Glutamatergic neuron (in vitro differentiated cells): ENCODE results near the gene CYP2C18. TPM values are rescaled to one million over a fixed set of nuclear protein-coding genes. Genes with fewer than 3 reads are reported as not detected.
"Not testable (repeated sequence)": the region's sequence is repeated elsewhere in the genome, so short reads cannot be mapped to it uniquely, and the experiment has no call there.

Source experiments
- DNase-seq: peaks from one replicate; pipeline ENCODE4 v3.0.0; 2022
- H3K27ac Mint-ChIP-seq: one replicate; pipeline ENCODE4 v1.8.0; 2020; ENCODE audit warnings: mild to moderate bottlenecking, mixed read lengths, inconsistent platforms; ENCODE audit not compliant: unreplicated experiment
- H3K27me3 Mint-ChIP-seq: one replicate; pipeline ENCODE4 v1.8.0; 2020; ENCODE audit warnings: mild to moderate bottlenecking, moderate library complexity, mixed read lengths, inconsistent platforms; ENCODE audit not compliant: unreplicated experiment
- H3K36me3 Mint-ChIP-seq: one replicate; pipeline ENCODE4 v1.8.0; 2020; ENCODE audit warnings: mild to moderate bottlenecking, mixed read lengths, inconsistent platforms; ENCODE audit not compliant: unreplicated experiment
- H3K4me1 Mint-ChIP-seq: one replicate; pipeline ENCODE4 v1.8.0; 2020; ENCODE audit warnings: mild to moderate bottlenecking, low read depth, mixed read lengths, inconsistent platforms; ENCODE audit not compliant: unreplicated experiment
- H3K4me3 Mint-ChIP-seq: one replicate; pipeline ENCODE4 v1.8.0; 2020; ENCODE audit warnings: mild to moderate bottlenecking, mixed read lengths, inconsistent platforms; ENCODE audit not compliant: unreplicated experiment
- H3K9me3 Mint-ChIP-seq: one replicate; pipeline ENCODE4 v1.8.0; 2020; ENCODE audit warnings: mild to moderate bottlenecking, moderate library complexity, mixed read lengths, inconsistent platforms; ENCODE audit not compliant: unreplicated experiment
- CTCF ChIP-seq: fragments of 200-600 bp; sonication (generic); IDR thresholded peaks from one replicate; pipeline ENCODE4 v1.5.0; 2021; ENCODE audit not compliant: partially characterized antibody, unreplicated experiment
- total RNA-seq: library from RNA; stranded (reverse); fragmentation: NEBNext Ultra II Directional; extraction: Animal tissue kit (Norgen Biotek cat#: 25700); gene quantifications from one replicate; pipeline ENCODE4 v1.2.1, GENCODE V29; 2021; ENCODE audit not compliant: unreplicated experiment

CYP2C18 gene
- total RNA-seq, 1 donor from 2014 or later = not detected

GRCh38 chr10:94676496-94676895 lies 7.0 kb upstream of the CYP2C18 start:
- DNase-seq = no peak
- Mint-ChIP-seq H3K27ac (no peak overlapping the region), H3K36me3 (no peaks in the 10 kb centered on the region), H3K4me1 (no peaks in the 10 kb centered on the region), H3K27me3 (no peaks in the 10 kb centered on the region), H3K4me3 (no peak overlapping the region), H3K9me3 (no peaks in the 10 kb centered on the region)
- no peak for TF ChIP-seq CTCF

- H3K4me1 Mint-ChIP-seq = no peaks in the 10 kb centered on the region
- DNase-seq = no peak
- H3K9me3 Mint-ChIP-seq = no peaks in the 10 kb centered on the region
- peak; percentile 40 for TF ChIP-seq CTCF
- no peak overlapping the region for H3K4me3 Mint-ChIP-seq
- H3K27me3 Mint-ChIP-seq = no peaks in the 10 kb centered on the region
- no peaks in the 10 kb centered on the region for H3K36me3 Mint-ChIP-seq
- H3K27ac Mint-ChIP-seq = no peak overlapping the region
Observed at GRCh38 chr10:94677691-94678090, 5.8 kb upstream of the CYP2C18 start.

GRCh38 chr10:94678475-94678874 lies 5.1 kb upstream of the CYP2C18 start:
- no peaks in the 10 kb centered on the region for H3K36me3 Mint-ChIP-seq
- H3K27me3 Mint-ChIP-seq = no peaks in the 10 kb centered on the region
- no peak for DNase-seq
- TF ChIP-seq CTCF = no peak
- H3K4me1 Mint-ChIP-seq = no peaks in the 10 kb centered on the region
- no peak overlapping the region for H3K4me3 Mint-ChIP-seq
- H3K27ac Mint-ChIP-seq = no peak overlapping the region
- H3K9me3 Mint-ChIP-seq = no peaks in the 10 kb centered on the region

GRCh38 chr10:94680544-94680943 lies 3.0 kb upstream of the CYP2C18 start:
- Mint-ChIP-seq H3K9me3 (no peaks in the 10 kb centered on the region), H3K27ac (no peak overlapping the region), H3K4me1 (no peaks in the 10 kb centered on the region), H3K4me3 (no peak overlapping the region), H3K36me3 (no peaks in the 10 kb centered on the region), H3K27me3 (no peaks in the 10 kb centered on the region)
- no peak for TF ChIP-seq CTCF
- DNase-seq = no peak

GRCh38 chr10:94682636-94683035 lies 893 bp upstream of the CYP2C18 start:
- H3K4me3 Mint-ChIP-seq, DNase-seq, H3K9me3 Mint-ChIP-seq, H3K27ac Mint-ChIP-seq, H3K27me3 Mint-ChIP-seq, H3K4me1 Mint-ChIP-seq, H3K36me3 Mint-ChIP-seq: not testable (repeated sequence)

- no peak for TF ChIP-seq CTCF
- no peak overlapping the region for H3K27ac Mint-ChIP-seq
- DNase-seq = no peak
- no peak overlapping the region for H3K4me3 Mint-ChIP-seq
- H3K4me1 Mint-ChIP-seq = no peaks in the 10 kb centered on the region
- no peaks in the 10 kb centered on the region for H3K36me3 Mint-ChIP-seq
- H3K27me3 Mint-ChIP-seq = no peaks in the 10 kb centered on the region
- H3K9me3 Mint-ChIP-seq = no peaks in the 10 kb centered on the region
Observed at GRCh38 chr10:94687625-94688248, 4.2 kb downstream of the CYP2C18 start.
